CD8-positive, alpha-beta memory T cell (primary cell): ENCODE results near the gene NRM. TPM values are rescaled to one million over a fixed set of nuclear protein-coding genes. Genes with fewer than 3 reads are reported as not detected.
A peak's percentile ranks its signal among the peaks of the same experiment; 100 is the strongest.
"Not testable (repeated sequence)": the region's sequence is repeated elsewhere in the genome, so short reads cannot be mapped to it uniquely, and the experiment has no call there.

Experiments used
- CTCF ChIA-PET: fragments of 350-600 bp; sonication (Branson Sonifier 250); formaldehyde crosslinking; loops from one replicate; lab custom pipeline; 2021; ENCODE audit warnings: antibody characterized with exemption; lab: Charles Lee
- POLR2A ChIA-PET: fragments of 350-600 bp; sonication (Branson Sonifier 250); formaldehyde crosslinking; loops from one replicate; lab custom pipeline; 2021; ENCODE audit warnings: antibody characterized with exemption; lab: Charles Lee
- DNase-seq, 5 donors: peaks; one replicate each; pipeline versions ENCODE4 v3.0.0 to v3.0.0-alpha.2; 2020 to 2022; ENCODE audit warnings: mixed read lengths in 1 of 5
- H3K27ac ChIP-seq: one replicate; pipeline ENCODE4 v1.7.0; 2013; ENCODE audit warnings: low read depth, mild to moderate bottlenecking, low read length, moderate library complexity
- H3K27me3 ChIP-seq: 2 replicates; pipeline ENCODE4 v1.7.0; 2013; ENCODE audit warnings: low read length, mild to moderate bottlenecking; ENCODE audit not compliant: insufficient read depth, poor library complexity, severe bottlenecking
- H3K36me3 ChIP-seq: 2 replicates; pipeline ENCODE4 v1.7.0; 2013; ENCODE audit warnings: mild to moderate bottlenecking, low read length, moderate library complexity; ENCODE audit not compliant: insufficient read depth
- H3K4me1 ChIP-seq: 2 replicates; pipeline ENCODE4 v1.7.0; 2013; ENCODE audit warnings: mild to moderate bottlenecking, low read length, moderate library complexity; ENCODE audit not compliant: insufficient read depth
- H3K4me3 ChIP-seq: 2 replicates; pipeline ENCODE4 v1.7.0; 2013; ENCODE audit warnings: mild to moderate bottlenecking, low read length
- H3K9me3 ChIP-seq: 2 replicates; pipeline ENCODE4 v1.7.0; 2013; ENCODE audit warnings: mild to moderate bottlenecking, low read length
- H3K27ac Mint-ChIP-seq, 8 donors: one replicate each; pipeline ENCODE4 v1.8.0; 2020 to 2021; ENCODE audit warnings: mixed read lengths in 8 of 8, mild to moderate bottlenecking in 6 of 8, inconsistent platforms in 3 of 8, moderate library complexity in 3 of 8
- H3K27me3 Mint-ChIP-seq, 2 donors: one replicate each; pipeline ENCODE4 v1.8.0; 2020 to 2021; ENCODE audit warnings: mixed read lengths in 2 of 2, mild to moderate bottlenecking in 1 of 2, moderate library complexity in 1 of 2
- H3K36me3 Mint-ChIP-seq, 3 donors: one replicate each; pipeline ENCODE4 v1.8.0; 2020 to 2021; ENCODE audit warnings: mixed read lengths in 3 of 3, inconsistent platforms in 1 of 3, mild to moderate bottlenecking in 1 of 3
- H3K4me1 Mint-ChIP-seq, 3 donors: one replicate each; pipeline ENCODE4 v1.8.0; 2020 to 2021; ENCODE audit warnings: mixed read lengths in 3 of 3, inconsistent platforms in 1 of 3, mild to moderate bottlenecking in 1 of 3
- H3K4me3 Mint-ChIP-seq, 7 donors: one replicate each; pipeline ENCODE4 v1.8.0; 2020 to 2021; ENCODE audit warnings: mixed read lengths in 7 of 7, mild to moderate bottlenecking in 6 of 7, moderate library complexity in 4 of 7, inconsistent platforms in 2 of 7
- H3K9me3 Mint-ChIP-seq, 5 donors: one replicate each; pipeline ENCODE4 v1.8.0; 2020 to 2022; ENCODE audit warnings: mixed read lengths in 5 of 5, mild to moderate bottlenecking in 3 of 5, moderate library complexity in 2 of 5, inconsistent platforms in 1 of 5
- polyA plus RNA-seq: library from polyadenylated mRNA; unstranded; fragments of 300-500 nt; fragmentation: Illumina TruSeq; gene quantifications from one replicate; pipeline ENCODE4 v1.2.3, GENCODE V29; 2021
- total RNA-seq, 2 experiments: library from RNA; stranded (reverse); gene quantifications; one replicate each; pipeline ENCODE4 v1.2.3, GENCODE V29; 2021

NRM gene
- total and polyA plus RNA-seq, 3 experiments from 2014 or later: 11.7 to 29.2 (median 28.1) TPM

DNA sequence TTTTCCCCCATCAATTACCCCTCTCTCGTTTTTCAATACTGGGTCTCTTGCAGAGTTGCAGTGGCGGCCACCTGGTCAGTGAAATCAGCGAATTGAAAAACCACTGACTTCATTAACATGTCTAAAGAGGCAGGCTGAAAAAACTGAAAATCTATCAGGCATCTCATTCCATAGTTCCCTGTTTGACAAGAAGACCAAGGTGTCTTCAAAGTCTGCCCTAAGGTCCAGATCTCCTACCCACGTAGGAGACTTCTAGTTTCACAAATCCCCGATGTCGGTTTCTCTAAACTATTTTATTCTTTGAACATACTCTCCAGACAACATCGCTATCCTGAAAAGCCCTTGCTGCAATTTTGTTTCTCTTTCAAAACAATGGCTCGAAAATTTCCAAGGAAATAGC, 28.6 kb upstream of the NRM start:
- H3K27ac Mint-ChIP-seq: peak overlapping the region; percentile 78 to 98 (median 96)
- no peaks in the 10 kb centered on the region for H3K27me3 ChIP-seq
- H3K36me3 Mint-ChIP-seq: peaks cover 5 to 53% (median 17%) of the 10 kb centered on the region in 3 donors
- peak overlapping the region; percentile 91 to 99 (median 98) for H3K4me3 Mint-ChIP-seq
- peaks cover 15% of the 10 kb centered on the region for H3K36me3 ChIP-seq
- peaks cover 0 to 6% of the 10 kb centered on the region in 2 donors for H3K27me3 Mint-ChIP-seq
- peak overlapping the region; percentile 95 for H3K4me3 ChIP-seq
- H3K9me3 ChIP-seq: no peaks in the 10 kb centered on the region
- POLR2A ChIA-PET: interaction anchor here (2.5 to 7.4 kb wide), 4 partner anchors 28 to 104 kb away, joined by 8 to 142 read pairs (median 39); partner anchors contain the start of genes MRPS18B and PPP1R10
- no peaks in the 10 kb centered on the region for H3K9me3 Mint-ChIP-seq
- CTCF ChIA-PET: interaction anchor here (1.1 to 17.1 kb wide), 2 partner anchors 42 to 105 kb away, joined by 3 to 697 read pairs; partner anchors contain the start of gene DHX16
- H3K4me1 Mint-ChIP-seq: peaks cover 54 to 72% (median 57%) of the 10 kb centered on the region in 3 donors
- H3K27ac ChIP-seq: peak overlapping the region; percentile 73
- peaks cover 26% of the 10 kb centered on the region for H3K4me1 ChIP-seq
- DNase-seq: no peak

DNA sequence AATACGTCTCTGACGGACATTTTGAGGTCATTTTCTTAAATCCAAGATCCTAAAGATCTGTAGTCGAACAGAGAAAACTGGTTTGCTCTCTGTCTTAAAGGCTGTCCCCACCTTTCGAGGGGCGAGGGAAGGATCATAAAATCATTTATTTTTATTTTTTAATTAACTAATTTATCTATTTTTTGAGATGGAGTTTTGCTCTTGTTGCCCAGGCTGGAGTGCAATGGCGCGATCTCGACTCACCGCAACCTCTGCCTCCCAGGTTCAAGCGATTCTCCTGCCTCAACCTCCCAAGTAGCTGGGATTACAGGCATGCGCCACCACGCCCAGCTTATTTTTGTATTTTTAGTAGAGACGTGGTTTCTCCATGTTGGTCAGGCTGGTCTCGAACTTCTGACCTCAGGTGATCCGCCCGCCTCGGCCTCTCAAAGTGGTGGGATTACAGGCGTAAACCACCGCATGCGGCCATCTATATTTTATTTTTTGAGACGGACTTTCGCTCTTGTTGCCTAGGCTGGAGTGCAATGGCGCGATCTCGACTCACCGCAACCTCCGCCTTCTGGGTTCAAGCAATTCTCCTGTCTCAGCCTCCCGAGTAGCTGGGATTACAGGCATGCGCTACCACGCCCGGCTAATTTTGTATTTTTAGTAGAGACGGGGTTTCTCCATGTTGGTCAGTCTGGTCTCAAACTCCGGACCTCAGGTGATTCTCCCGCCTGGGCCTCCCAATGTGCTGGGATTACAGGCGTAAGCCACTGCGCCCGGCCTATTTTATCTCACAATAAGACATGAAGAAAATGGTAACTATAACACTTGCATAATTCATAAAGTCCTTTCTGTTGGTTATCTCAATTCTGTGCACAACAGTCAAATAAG, 27.3 kb upstream of the NRM start:
- not testable (repeated sequence) for H3K27me3 ChIP-seq, DNase-seq, H3K27me3 Mint-ChIP-seq, H3K9me3 Mint-ChIP-seq, H3K9me3 ChIP-seq
- Histone ChIP-seq H3K4me1 (peaks cover 24% of the 10 kb centered on the region), H3K36me3 (peaks cover 11% of the 10 kb centered on the region), H3K27ac (peak overlapping the region; percentile 76), H3K4me3 (peak overlapping the region; percentile 85)
- Mint-ChIP-seq H3K27ac (peak overlapping the region; percentile 98 to 100 (median 99)), H3K4me1 (peaks cover 46 to 64% (median 48%) of the 10 kb centered on the region in 3 donors), H3K36me3 (peaks cover 7 to 51% (median 15%) of the 10 kb centered on the region in 3 donors), H3K4me3 (peak overlapping the region; percentile 90 to 98 (median 97))
- ChIA-PET POLR2A (interaction anchor here (0.8 to 7.4 kb wide), 17 partner anchors 12 to 225 kb away, joined by 3 to 142 read pairs (median 6); partner anchors contain the start of genes DHX16, GNL1, MRPS18B and PPP1R10), CTCF (interaction anchor here (1.1 to 17.1 kb wide), 5 partner anchors 13 to 236 kb away, joined by 3 to 697 read pairs (median 6); partner anchors contain the start of genes DHX16, MRPS18B and PPP1R10)

DNA sequence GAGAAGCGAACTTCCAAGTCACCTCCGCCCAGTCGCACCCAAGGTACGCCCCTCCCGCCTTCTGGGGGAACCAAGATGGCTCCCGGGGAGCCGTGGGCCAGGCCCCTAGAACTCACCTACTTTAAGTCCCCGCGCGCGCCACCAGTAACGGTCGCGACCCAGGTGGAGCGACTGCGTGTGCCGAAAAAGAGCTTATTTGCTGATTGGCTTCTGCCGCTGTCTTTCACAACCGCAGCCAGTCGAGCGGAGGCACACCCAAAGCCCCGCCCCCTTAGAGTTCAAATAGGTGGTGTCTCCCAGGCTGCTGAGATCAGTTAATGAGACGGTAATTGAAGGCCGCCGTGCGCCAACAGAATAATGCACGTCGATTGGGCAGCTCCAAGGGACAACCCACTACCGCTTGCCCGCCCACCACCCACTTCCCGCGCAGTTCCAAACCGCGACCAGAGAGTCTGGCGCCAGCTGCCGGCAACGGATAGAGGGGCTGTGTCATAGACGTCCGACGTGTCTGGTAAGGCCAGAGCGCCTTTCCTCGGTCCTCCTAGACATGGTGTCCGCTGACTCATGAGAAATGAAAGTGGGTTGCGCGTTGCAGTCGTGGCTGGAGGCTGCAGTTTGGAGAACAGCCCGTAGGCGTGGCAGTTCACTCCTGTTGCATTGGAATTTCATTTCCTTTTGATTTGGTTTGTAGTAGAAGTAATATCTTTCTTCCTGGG, 26.5 kb upstream of the NRM start, which contains the start of gene MDC1:
MDC1 (minus strand) TSS at position 153 of the 716 bp plus-strand sequence. CDS start 2,106 bp downstream, outside the sequence.
- ChIA-PET POLR2A (interaction anchor here (0.5 to 7.4 kb wide), 21 partner anchors 13 to 224 kb away, joined by 3 to 70 read pairs (median 4); partner anchors contain the start of genes DHX16, GNL1, MRPS18B and PPP1R10), CTCF (interaction anchor here (0.7 to 17.1 kb wide), 11 partner anchors 10 to 235 kb away, joined by 3 to 697 read pairs (median 4); partner anchors contain the start of genes DHX16, IER3, MRPS18B and PPP1R10)
- Mint-ChIP-seq H3K27ac (peak within 1 kb of the TSS; percentile 92 to 100 (median 99)), H3K4me1 (peaks cover 45 to 64% (median 46%) of the 10 kb centered on the region in 3 donors), H3K36me3 (peaks cover 11 to 53% (median 14%) of the 10 kb centered on the region in 3 donors), H3K4me3 (peak within 1 kb of the TSS; percentile 90 to 98 (median 94)), H3K27me3 (peaks cover 0 to 2% of the 10 kb centered on the region in 2 donors), H3K9me3 (no peaks in the 10 kb centered on the region)
- H3K27ac ChIP-seq: peak within 1 kb of the TSS; percentile 92
- no peaks in the 10 kb centered on the region for H3K27me3 ChIP-seq
- peak; percentile 97 to 100 (median 99) for DNase-seq
- peak within 1 kb of the TSS; percentile 85 for H3K4me3 ChIP-seq
- peaks cover 20% of the 10 kb centered on the region for H3K4me1 ChIP-seq
- H3K36me3 ChIP-seq: peaks cover 15% of the 10 kb centered on the region
- H3K9me3 ChIP-seq: no peaks in the 10 kb centered on the region

DNA sequence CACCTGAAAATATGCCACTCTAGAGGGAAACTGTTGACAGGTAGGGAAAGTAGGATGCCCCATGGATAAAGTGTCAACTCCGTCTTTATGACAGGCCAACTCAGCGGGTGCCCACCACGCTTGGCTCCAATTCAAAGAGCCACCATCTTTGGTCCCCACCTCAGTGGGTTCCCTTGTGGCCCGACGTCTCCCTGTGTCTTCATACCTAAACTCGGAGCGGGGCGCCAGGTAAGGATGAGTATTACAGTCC, 26.0 kb upstream of the NRM start:
- peaks cover 11 to 57% (median 16%) of the 10 kb centered on the region in 3 donors for H3K36me3 Mint-ChIP-seq
- peaks cover 20% of the 10 kb centered on the region for H3K36me3 ChIP-seq
- peaks cover 22% of the 10 kb centered on the region for H3K4me1 ChIP-seq
- H3K4me3 ChIP-seq: peak overlapping the region; percentile 81
- H3K9me3 ChIP-seq: no peaks in the 10 kb centered on the region
- DNase-seq: no peak
- ChIA-PET CTCF (interaction anchor here (0.7 to 17.1 kb wide), 11 partner anchors 10 to 235 kb away, joined by 3 to 697 read pairs (median 4); partner anchors contain the start of genes DHX16, IER3, MRPS18B and PPP1R10), POLR2A (interaction anchor here (0.7 to 7.4 kb wide), 17 partner anchors 15 to 223 kb away, joined by 3 to 70 read pairs (median 5); partner anchors contain the start of genes DHX16, GNL1, MRPS18B and PPP1R10)
- H3K27ac ChIP-seq: peak overlapping the region; percentile 92
- H3K27me3 Mint-ChIP-seq: peaks cover 0 to 2% of the 10 kb centered on the region in 2 donors
- H3K4me1 Mint-ChIP-seq: peaks cover 45 to 65% (median 49%) of the 10 kb centered on the region in 3 donors
- H3K27ac Mint-ChIP-seq: peak overlapping the region; percentile 92 to 100 (median 99)
- peak overlapping the region; percentile 90 to 98 (median 94) for H3K4me3 Mint-ChIP-seq
- no peaks in the 10 kb centered on the region for H3K27me3 ChIP-seq
- H3K9me3 Mint-ChIP-seq: no peaks in the 10 kb centered on the region

DNA sequence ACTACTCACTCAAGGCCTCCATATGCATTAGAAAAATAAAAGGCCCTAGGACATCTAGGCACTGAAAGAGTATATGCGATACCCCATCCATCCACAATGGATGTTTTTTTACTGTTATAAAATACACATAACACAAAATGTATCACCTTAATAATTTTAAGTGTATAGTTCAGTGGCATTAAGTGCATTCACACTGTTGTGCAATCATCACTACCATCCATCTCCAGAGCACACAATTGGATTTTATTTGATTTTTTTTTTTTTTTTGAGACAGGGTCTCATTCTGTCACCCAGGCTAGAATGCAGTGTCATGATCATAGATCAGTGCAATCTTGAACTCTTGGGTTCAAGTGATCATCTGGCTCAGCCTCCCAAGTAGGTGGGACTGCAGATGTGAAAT, 23.5 kb upstream of the NRM start:
- POLR2A ChIA-PET: no interaction called here

DNA sequence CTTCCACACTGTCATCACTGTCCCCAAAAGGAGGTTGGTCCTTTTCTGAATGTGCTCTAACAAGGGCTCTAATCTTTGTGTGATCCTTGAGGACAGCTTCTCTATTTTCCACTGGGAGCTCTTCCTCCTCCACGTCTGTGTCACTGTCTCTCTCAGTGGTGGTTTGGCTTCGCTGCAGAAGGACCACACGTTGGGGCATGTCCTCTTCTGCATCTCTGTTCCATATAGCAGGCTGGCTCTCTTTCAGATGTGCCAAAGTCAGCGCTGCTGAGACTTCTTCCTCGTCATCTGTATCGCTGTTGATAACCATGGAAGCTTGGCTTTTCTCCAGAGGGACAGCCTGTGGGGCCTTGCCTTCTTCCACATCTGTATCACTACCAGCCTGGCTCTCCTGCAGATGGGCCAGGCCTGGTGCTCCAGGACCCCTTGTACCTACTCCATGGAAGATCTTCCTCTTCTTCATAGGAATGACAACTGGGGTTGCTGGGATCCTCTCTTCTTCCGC, 21.7 kb upstream of the NRM start:
- H3K27me3 ChIP-seq: no peaks in the 10 kb centered on the region
- H3K27ac ChIP-seq: no peak overlapping the region
- H3K9me3 ChIP-seq: no peaks in the 10 kb centered on the region
- Mint-ChIP-seq H3K27ac (peak overlapping the region in 5 of 8 donors; percentile 36 to 77 (median 63)), H3K4me3 (peak overlapping the region in 1 of 7 donors; percentile 2), H3K27me3 (no peaks in the 10 kb centered on the region), H3K36me3 (peaks cover 11 to 70% (median 27%) of the 10 kb centered on the region in 3 donors), H3K9me3 (no peaks in the 10 kb centered on the region), H3K4me1 (peaks cover 32 to 50% (median 39%) of the 10 kb centered on the region in 3 donors)
- peaks cover 13% of the 10 kb centered on the region for H3K4me1 ChIP-seq
- no peak overlapping the region for H3K4me3 ChIP-seq
- H3K36me3 ChIP-seq: peaks cover 40% of the 10 kb centered on the region
- DNase-seq: no peak
- ChIA-PET POLR2A (no interaction called here), CTCF (interaction anchor here (1.4 to 3.1 kb wide), 4 partner anchors 9 to 171 kb away, joined by 3 to 13 read pairs (median 9); partner anchors contain the start of gene DHX16)

More for the DNA sequence above, 23.5 kb upstream of the NRM start:
- no peaks in the 10 kb centered on the region for H3K27me3 Mint-ChIP-seq
- H3K4me3 Mint-ChIP-seq: no peak overlapping the region
- Histone ChIP-seq H3K27me3 (no peaks in the 10 kb centered on the region), H3K27ac (no peak overlapping the region), H3K4me3 (no peak overlapping the region), H3K9me3 (no peaks in the 10 kb centered on the region), H3K4me1 (peaks cover 16% of the 10 kb centered on the region), H3K36me3 (peaks cover 35% of the 10 kb centered on the region)
- no peak for DNase-seq
- CTCF ChIA-PET: interaction anchor here (0.7 to 3.1 kb wide), 3 partner anchors 8 to 35 kb away, joined by 3 to 13 read pairs (median 4); no protein-coding TSS in a partner anchor
- peaks cover 38 to 62% (median 45%) of the 10 kb centered on the region in 3 donors for H3K4me1 Mint-ChIP-seq
- H3K9me3 Mint-ChIP-seq: no peaks in the 10 kb centered on the region
- peaks cover 11 to 60% (median 22%) of the 10 kb centered on the region in 3 donors for H3K36me3 Mint-ChIP-seq
- peak overlapping the region in 1 of 8 donors; percentile 12 for H3K27ac Mint-ChIP-seq
